GM12878 (cell line): ENCODE data around the gene EIF4E1B. TPM values are rescaled to one million over a fixed set of nuclear protein-coding genes. Genes with fewer than 3 reads are reported as not detected.

Experiments
- ATAC-seq: fragments of 200-7000 bp; cut with Tn5 transposase; 3 replicates; pipeline ENCODE4 v1.9.1; 2020; ENCODE audit warnings: mild to moderate bottlenecking, moderate library complexity
- BruUV-seq: library from RNA; stranded (reverse); fragments of 400-500 nt; replicated peaks from 2 replicates; lab custom pipeline; 2021; lab: Mats Ljungman, UMichigan
- CTCF ChIA-PET: fragments of 300-600 bp; sonication (Branson Sonifier 250); formaldehyde crosslinking; extraction: SDS; loops from one replicate; lab custom pipeline; 2021; ENCODE audit warnings: inconsistent platforms; lab: Yijun Ruan, JAX
- POLR2A ChIA-PET: fragments of 350-600 bp; formaldehyde crosslinking; extraction: SDS; loops from one replicate; lab custom pipeline; 2021; ENCODE audit warnings: inconsistent platforms; lab: Charles Lee
- RAD21 ChIA-PET: fragments of 300-600 bp; sonication (Branson Sonifier 250); formaldehyde crosslinking; loops from one replicate; lab custom pipeline; 2023; ENCODE audit warnings: antibody characterized with exemption; ENCODE audit not compliant: unreplicated experiment; lab: Charles Lee
- SMC1A ChIA-PET: fragments of 300-600 bp; sonication (Branson Sonifier 250); formaldehyde crosslinking; loops from one replicate; lab custom pipeline; 2023; ENCODE audit not compliant: unreplicated experiment, uncharacterized antibody; lab: Charles Lee
- DNase-seq: peaks from one replicate; pipeline ENCODE4 v3.0.0-alpha.2; 2011; ENCODE audit warnings: low read depth, low spot score
- FAIRE-seq: peaks from 3 replicates; lab custom pipeline; 2011; peaks lifted over from hg19 to GRCh38; lab: Jason Lieb, UNC
- H2AFZ ChIP-seq: 2 replicates; pipeline ENCODE4 v1.6.0; 2011; ENCODE audit warnings: low read depth, low read length, control low read depth; ENCODE audit not compliant: control insufficient read depth
- H3K27ac ChIP-seq: 2 replicates; pipeline ENCODE4 v1.5.1; 2011; ENCODE audit warnings: control low read depth; ENCODE audit not compliant: control insufficient read depth, insufficient read depth
- H3K27me3 ChIP-seq, 2 experiments: replicated peaks in 1 of 2; 2 replicates each; pipeline versions ENCODE4 v1.6.0 to v1.6.1; 2011; ENCODE audit warnings: low read length in 1 of 2; ENCODE audit not compliant: control insufficient read depth in 2 of 2, insufficient read depth in 2 of 2
- H3K36me3 ChIP-seq, 2 experiments: 2 replicates each; pipeline ENCODE4 v1.5.1; 2011; ENCODE audit warnings: low read length in 1 of 2; ENCODE audit not compliant: control insufficient read depth in 2 of 2, insufficient read depth in 2 of 2
- H3K4me1 ChIP-seq: 2 replicates; pipeline ENCODE4 v1.6.1; 2011; ENCODE audit warnings: mild to moderate bottlenecking, low read length, moderate library complexity, mixed read lengths; ENCODE audit not compliant: control insufficient read depth, insufficient read depth
- H3K4me2 ChIP-seq: 2 replicates; pipeline ENCODE4 v1.6.0; 2011; ENCODE audit warnings: control low read depth; ENCODE audit not compliant: control insufficient read depth, insufficient read depth
- H3K4me3 ChIP-seq: fragments of 200-600 bp; sonication (generic); 2 replicates; pipeline ENCODE4 v1.5.1; 2016
- H3K79me2 ChIP-seq: 2 replicates; pipeline ENCODE4 v1.6.0; 2011; ENCODE audit warnings: low read length; ENCODE audit not compliant: control insufficient read depth, insufficient read depth
- H3K9ac ChIP-seq: 2 replicates; pipeline ENCODE4 v1.8.0; 2011; ENCODE audit warnings: low read length, control low read depth, mixed read lengths; ENCODE audit not compliant: control insufficient read depth, insufficient read depth
- H3K9me3 ChIP-seq: replicated peaks from 3 replicates; pipeline ENCODE4 v1.5.1; 2011; ENCODE audit warnings: mild to moderate bottlenecking, low read length; ENCODE audit not compliant: control insufficient read depth, insufficient read depth
- H4K20me1 ChIP-seq: 2 replicates; pipeline ENCODE4 v1.6.0; 2011; ENCODE audit not compliant: control insufficient read depth, insufficient read depth
- ATF3 ChIP-seq: IDR thresholded peaks from 2 replicates; pipeline ENCODE4 v1.6.1; 2011; ENCODE audit warnings: low read depth, mild to moderate bottlenecking, low read length, moderate library complexity, borderline replicate concordance; ENCODE audit errors: extremely low read depth
- CREB1 ChIP-seq: IDR thresholded peaks from 2 replicates; pipeline ENCODE4 v1.6.1; 2012; ENCODE audit warnings: low read depth, mild to moderate bottlenecking, inconsistent platforms
- E4F1 ChIP-seq: fragments of 450-650 bp; IDR thresholded peaks from 2 replicates; pipeline ENCODE4 v1.6.1; 2018; ENCODE audit warnings: borderline replicate concordance, mild to moderate bottlenecking; ENCODE audit not compliant: partially characterized antibody
- EED ChIP-seq: sonication (generic); IDR thresholded peaks from 2 replicates; pipeline ENCODE4 v1.6.1; 2016; ENCODE audit warnings: antibody characterized with exemption, low read depth
- ETV6 ChIP-seq, 2 experiments: fragments of 450-650 bp in 1 of 2; IDR thresholded peaks in 1 of 2; conservative IDR thresholded peaks in 1 of 2; 2 replicates each; pipeline ENCODE4 v1.6.1; 2014; ENCODE audit warnings: antibody characterized with exemption in 1 of 2, borderline replicate concordance in 1 of 2, low read depth in 1 of 2, mild to moderate bottlenecking in 1 of 2, moderate library complexity in 1 of 2
- GABPA ChIP-seq: IDR thresholded peaks from 2 replicates; pipeline ENCODE4 v1.6.1; 2014; ENCODE audit warnings: antibody characterized with exemption, low read depth, mild to moderate bottlenecking, inconsistent platforms
- HDAC2 ChIP-seq: fragments of 200-600 bp; sonication (generic); IDR thresholded peaks from 2 replicates; pipeline ENCODE4 v1.6.1; 2017
- NFIC ChIP-seq: IDR thresholded peaks from 2 replicates; pipeline ENCODE4 v1.6.1; 2012; ENCODE audit warnings: low read depth, mild to moderate bottlenecking, inconsistent platforms, low read length, moderate library complexity
- RB1 ChIP-seq: fragments of 450-650 bp; formaldehyde crosslinking; IDR thresholded peaks from 2 replicates; pipeline ENCODE4 v1.6.1; 2017; ENCODE audit warnings: mild to moderate bottlenecking, borderline replicate concordance
- RELA ChIP-seq: fragments of 450-650 bp; IDR thresholded peaks from 2 replicates; pipeline ENCODE4 v1.8.0; 2014; ENCODE audit warnings: borderline replicate concordance; ENCODE audit not compliant: partially characterized antibody
- SMC3 ChIP-seq: IDR thresholded peaks from 2 replicates; pipeline ENCODE4 v1.6.1; 2011; ENCODE audit warnings: low read length, improper control_type of control experiment, borderline replicate concordance
- TCF12 ChIP-seq: IDR thresholded peaks from 2 replicates; pipeline ENCODE4 v1.6.1; 2011; ENCODE audit warnings: low read depth, mild to moderate bottlenecking, low read length
- ZBTB4 ChIP-seq: fragments of 450-650 bp; formaldehyde crosslinking; IDR thresholded peaks from 2 replicates; pipeline ENCODE4 v1.4.0; 2022; ENCODE audit warnings: mild to moderate bottlenecking, moderate library complexity
- ZSCAN29 ChIP-seq: fragments of 450-650 bp; IDR thresholded peaks from 2 replicates; pipeline ENCODE4 v1.6.1; 2017; ENCODE audit warnings: mild to moderate bottlenecking, moderate library complexity
- WGBS: methylation state at CpG from one replicate; pipeline ENCODE4 v1.1.6; 2016; ENCODE audit warnings: low lambda C conversion rate; ENCODE audit not compliant: insufficient replicate concordance, insufficient coverage; ENCODE audit errors: missing lambda C conversion rate; 5-methylcytosine and 5-hydroxymethylcytosine counted together
- in situ Hi-C: fragments of 300-500 bp; cut with MboI; formaldehyde crosslinking; loops from 9 replicates; pipeline ENCODE4 v1.14.3; 2018; ENCODE audit warnings: mixed read lengths
- intact Hi-C: fragments of 100-400 bp; cut with micrococcal nuclease; formaldehyde crosslinking; loops from one replicate; pipeline ENCODE4 v1.14.2; 2022; ENCODE audit not compliant: unreplicated experiment
- polyA plus RNA-seq, 11 experiments: library from polyadenylated mRNA; depleted of rRNA in 4 of 11; unstranded in 6 of 11; stranded (reverse) in 5 of 11; fragments of >200 nt; fragmentation: Nextera tagmentation in 4 of 11; fragmentation: Illumina TruSeq in 1 of 11; extraction: Ambion mirVana in 4 of 11; extraction: Trizol in 1 of 11; gene quantifications; 1 replicate in 1 of 11; 2 replicates in 10 of 11; pipeline versions ENCODE4 v1.2.1 to v1.2.3, GENCODE V29; 2011 to 2016; ENCODE audit warnings: inconsistent platforms in 2 of 11, missing spikeins in 2 of 11, low read depth in 1 of 11
- total RNA-seq, 4 experiments: library from RNA; depleted of rRNA in 3 of 4; stranded (reverse); fragments of >200 nt in 3 of 4; fragmentation: Illumina TruSeq in 1 of 4; extraction: Trizol in 1 of 4; gene quantifications; 2 replicates each; pipeline versions ENCODE4 v1.2.1 to v1.2.3, GENCODE V29; 2013 to 2021

EIF4E1B gene
- total and polyA plus RNA-seq, 10 of the 15 experiments (the other 5 are each of a cell fraction or from before 2014, with no cell fraction given): not detected

- intact Hi-C loops: loop anchor here (5.0 kb wide), 1 partner anchor 240 kb away; no protein-coding TSS in a partner anchor
- H3K79me2 ChIP-seq: no peaks in the 10 kb centered on the region
- in situ Hi-C loops: no loop called here
- H3K36me3 ChIP-seq: no peaks in the 10 kb centered on the region
- FAIRE-seq: no peak
- ChIA-PET CTCF (interaction anchor here (0.5 to 2.6 kb wide), 2 partner anchors 10 to 11 kb away, joined by 3 to 17 read pairs; no protein-coding TSS in a partner anchor), SMC1A (interaction anchor here (1.1 kb wide), 1 partner anchor 247 kb away, joined by 4 read pairs; no protein-coding TSS in a partner anchor), POLR2A (no interaction called here), RAD21 (no interaction called here)
- H3K9ac ChIP-seq: no peak overlapping the region
- H3K4me1 ChIP-seq: peaks cover 16% of the 10 kb centered on the region
- H4K20me1 ChIP-seq: no peaks in the 10 kb centered on the region; the same call in 1 of the 2 replicates
- ATAC-seq: no peak
- DNase-seq: no peak
- H2AFZ ChIP-seq: no peak overlapping the region
- BruUV-seq: no TSS peak
- H3K4me3 ChIP-seq: no peak overlapping the region
- H3K27me3 ChIP-seq: no peaks in the 10 kb centered on the region
- H3K9me3 ChIP-seq: no peaks in the 10 kb centered on the region
- no peak overlapping the region for H3K4me2 ChIP-seq
- WGBS: 55% methylated on average over 21 of the region's 21 CpGs
- no peak overlapping the region for H3K27ac ChIP-seq
- TF ChIP-seq HDAC2 (no peak), ATF3 (no peak), GABPA (no peak), ZSCAN29 (no peak), RELA (no peak), EED (no peak), NFIC (no peak), ZBTB4 (CRISPR knock-in tag) (no peak), E4F1 (no peak), RB1 (no peak), ETV6 (conservative IDR thresholded peaks at IDR 0.05 in 1 of 2, IDR thresholded peaks at IDR 0.05 in 1 of 2; ENCODE audit: borderline replicate concordance in 1 of 2, low read depth in 1 of 2) (no peak), TCF12 (no peak), SMC3 (no peak), CREB1 (no peak)
Observed at GRCh38 chr5:176662371-176663333, 32.2 kb downstream of the EIF4E1B start.
